Activated CD4-positive, alpha-beta T cell treated with anti-CD3 and anti-CD28 coated beads, Interleukin-2, amount 50 U/mL, for 48 hours (primary cell): ENCODE measurements around the gene RBSN.
"Not testable (repeated sequence)": the region's sequence is repeated elsewhere in the genome, so short reads cannot be mapped to it uniquely, and the experiment has no call there.

Source experiments
- DNase-seq, 2 experiments: peaks; one replicate each; pipeline ENCODE4 v3.0.0-alpha.2; 2020

Gene RBSN

GRCh38 chr3:15098503-15099363, at the start of gene RBSN:
TSS of gene RBSN (minus strand) at chr3:15099148. CDS start at chr3:15096120, 3,028 bp downstream.
- DNase-seq, result peak; percentile 94 to 96

GRCh38 chr3:15148614-15149013, 49.7 kb upstream of the RBSN start:
- DNase-seq, result no peak

GRCh38 chr3:15136885-15137284, 37.9 kb upstream of the RBSN start:
- DNase-seq, result not testable (repeated sequence)

GRCh38 chr3:15134968-15135367, 36.0 kb upstream of the RBSN start:
- not testable (repeated sequence) for DNase-seq

GRCh38 chr3:15128403-15128802, 29.5 kb upstream of the RBSN start:
- not testable (repeated sequence) for DNase-seq

- DNase-seq, result not testable (repeated sequence)
Measured at GRCh38 chr3:15126975-15127374, 28.0 kb upstream of the RBSN start.

GRCh38 chr3:15122398-15122797, 23.4 kb upstream of the RBSN start:
- no peak for DNase-seq

- DNase-seq, result no peak
Measured at GRCh38 chr3:15121936-15122335, 23.0 kb upstream of the RBSN start.

- DNase-seq, result no peak
Measured at GRCh38 chr3:15120986-15121385, 22.0 kb upstream of the RBSN start.

- no peak for DNase-seq
Measured at GRCh38 chr3:15117011-15117410, 18.1 kb upstream of the RBSN start.

- DNase-seq, result no peak
Measured at GRCh38 chr3:15116032-15116669, 17.2 kb upstream of the RBSN start.

GRCh38 chr3:15114466-15115358, 15.8 kb upstream of the RBSN start:
- no peak for DNase-seq

- no peak for DNase-seq
Measured at GRCh38 chr3:15113884-15114283, 14.9 kb upstream of the RBSN start.

GRCh38 chr3:15113471-15113870, 14.5 kb upstream of the RBSN start:
- DNase-seq, result no peak

GRCh38 chr3:15112011-15112410, 13.1 kb upstream of the RBSN start:
- DNase-seq, result no peak

- no peak for DNase-seq
Measured at GRCh38 chr3:15110206-15110605, 11.3 kb upstream of the RBSN start.

- DNase-seq, result no peak
Measured at GRCh38 chr3:15108869-15109268, 9.9 kb upstream of the RBSN start.

GRCh38 chr3:15108082-15108545, 9.2 kb upstream of the RBSN start:
- peak; percentile 76 to 81 for DNase-seq

- no peak for DNase-seq
Measured at GRCh38 chr3:15107075-15107947, 8.4 kb upstream of the RBSN start.

- DNase-seq, result no peak
Measured at GRCh38 chr3:15102836-15103235, 3.9 kb upstream of the RBSN start.

- no peak for DNase-seq
Measured at GRCh38 chr3:15102256-15102655, 3.3 kb upstream of the RBSN start.
